ENCODE data around the gene SARS1. TPM values are rescaled to one million over a fixed set of nuclear protein-coding genes. Genes with fewer than 3 reads are reported as not detected.
"Not testable (repeated sequence)": the region's sequence is repeated elsewhere in the genome, so short reads cannot be mapped to it uniquely, and the experiment has no call there.

SARS1 gene
- total RNA-seq: 128 and 129 TPM in 2 replicates

- Mint-ChIP-seq H3K27me3 (ENCODE audit: low read depth) (peaks cover 3% of the 10 kb centered on the region), H3K27ac (peak within 1 kb of the TSS; percentile 89), H3K9me3 (no peaks in the 10 kb centered on the region), H3K4me3 (ENCODE audit: low read depth) (peak within 1 kb of the TSS; percentile 98), H3K4me1 (ENCODE audit: low read depth) (peaks cover 28% of the 10 kb centered on the region), H3K36me3 (ENCODE audit: low read depth) (peaks cover 39% of the 10 kb centered on the region)
- peak; percentile 86 for DNase-seq (ENCODE audit: low spot score)
- intact Hi-C loops (cut with micrococcal nuclease): loop anchor here (2.0 to 5.0 kb wide), 4 partner anchors 33 to 213 kb away; partner anchors contain the start of genes CELSR2, ELAPOR1, PSMA5 and SORT1
Measured at GRCh38 chr1:109213824-109214693, at the start of gene SARS1. Gene SARS1, plus strand, starts transcription at chr1:109213918. Its CDS starts 75 bp downstream, at chr1:109213993.

- peaks cover 25% of the 10 kb centered on the region for H3K27me3 Mint-ChIP-seq (ENCODE audit: low read depth)
- H3K9me3 Mint-ChIP-seq: no peaks in the 10 kb centered on the region
- intact Hi-C loops (cut with micrococcal nuclease): loop anchor here (5.0 kb wide), 1 partner anchor 207 kb away; no protein-coding TSS in a partner anchor
- no peak for DNase-seq (ENCODE audit: low spot score)
- no peak overlapping the region for H3K27ac Mint-ChIP-seq
- H3K36me3 Mint-ChIP-seq (ENCODE audit: low read depth): no peaks in the 10 kb centered on the region
- H3K4me1 Mint-ChIP-seq (ENCODE audit: low read depth): peaks cover 22% of the 10 kb centered on the region
- no peak overlapping the region for H3K4me3 Mint-ChIP-seq (ENCODE audit: low read depth)
Measured at GRCh38 chr1:109164538-109164937, 49.2 kb upstream of the SARS1 start.

- intact Hi-C loops (cut with micrococcal nuclease): no loop called here
- H3K4me3 Mint-ChIP-seq (ENCODE audit: low read depth): no peak overlapping the region
- no peak for DNase-seq (ENCODE audit: low spot score)
- peaks cover 18% of the 10 kb centered on the region for H3K4me1 Mint-ChIP-seq (ENCODE audit: low read depth)
- no peak overlapping the region for H3K27ac Mint-ChIP-seq
- peaks cover 12% of the 10 kb centered on the region for H3K27me3 Mint-ChIP-seq (ENCODE audit: low read depth)
- no peaks in the 10 kb centered on the region for H3K36me3 Mint-ChIP-seq (ENCODE audit: low read depth)
- H3K9me3 Mint-ChIP-seq: no peaks in the 10 kb centered on the region
Measured at GRCh38 chr1:109167001-109167506, 46.7 kb upstream of the SARS1 start.

GRCh38 chr1:109170035-109170764 is 43.5 kb upstream of the SARS1 start:
- Mint-ChIP-seq H3K4me3 (ENCODE audit: low read depth) (no peak overlapping the region), H3K36me3 (ENCODE audit: low read depth) (no peaks in the 10 kb centered on the region), H3K4me1 (ENCODE audit: low read depth) (peaks cover 3% of the 10 kb centered on the region), H3K27ac (no peak overlapping the region), H3K27me3 (ENCODE audit: low read depth) (peaks cover 3% of the 10 kb centered on the region), H3K9me3 (no peaks in the 10 kb centered on the region)
- intact Hi-C loops (cut with micrococcal nuclease): no loop called here
- no peak for DNase-seq (ENCODE audit: low spot score)

GRCh38 chr1:109171646-109172045 is 42.1 kb upstream of the SARS1 start:
- Mint-ChIP-seq H3K27ac (no peak overlapping the region), H3K36me3 (ENCODE audit: low read depth) (no peaks in the 10 kb centered on the region), H3K4me3 (ENCODE audit: low read depth) (no peak overlapping the region), H3K4me1 (ENCODE audit: low read depth) (peaks cover 3% of the 10 kb centered on the region), H3K9me3 (no peaks in the 10 kb centered on the region), H3K27me3 (ENCODE audit: low read depth) (peaks cover 3% of the 10 kb centered on the region)
- DNase-seq (ENCODE audit: low spot score): no peak
- intact Hi-C loops (cut with micrococcal nuclease): no loop called here

GRCh38 chr1:109176349-109176748 is 37.4 kb upstream of the SARS1 start:
- DNase-seq (ENCODE audit: low spot score); H3K36me3 Mint-ChIP-seq (ENCODE audit: low read depth); H3K27me3 Mint-ChIP-seq (ENCODE audit: low read depth); H3K27ac Mint-ChIP-seq; intact Hi-C loops (cut with micrococcal nuclease); H3K9me3 Mint-ChIP-seq; H3K4me1 Mint-ChIP-seq (ENCODE audit: low read depth); H3K4me3 Mint-ChIP-seq (ENCODE audit: low read depth): not testable (repeated sequence)

- H3K27me3 Mint-ChIP-seq (ENCODE audit: low read depth); intact Hi-C loops (cut with micrococcal nuclease); H3K4me3 Mint-ChIP-seq (ENCODE audit: low read depth); DNase-seq (ENCODE audit: low spot score); H3K9me3 Mint-ChIP-seq; H3K36me3 Mint-ChIP-seq (ENCODE audit: low read depth); H3K4me1 Mint-ChIP-seq (ENCODE audit: low read depth); H3K27ac Mint-ChIP-seq: not testable (repeated sequence)
Measured at GRCh38 chr1:109180715-109181084, 33.0 kb upstream of the SARS1 start.

- Mint-ChIP-seq H3K4me1 (ENCODE audit: low read depth) (no peaks in the 10 kb centered on the region), H3K27ac (no peak overlapping the region), H3K4me3 (ENCODE audit: low read depth) (no peak overlapping the region), H3K36me3 (ENCODE audit: low read depth) (no peaks in the 10 kb centered on the region), H3K9me3 (no peaks in the 10 kb centered on the region), H3K27me3 (ENCODE audit: low read depth) (peaks cover 3% of the 10 kb centered on the region)
- intact Hi-C loops (cut with micrococcal nuclease): no loop called here
- DNase-seq (ENCODE audit: low spot score): no peak
Measured at GRCh38 chr1:109181085-109181806, 32.5 kb upstream of the SARS1 start.

- no peaks in the 10 kb centered on the region for H3K4me1 Mint-ChIP-seq (ENCODE audit: low read depth)
- DNase-seq (ENCODE audit: low spot score): no peak
- no peaks in the 10 kb centered on the region for H3K9me3 Mint-ChIP-seq
- no peak overlapping the region for H3K4me3 Mint-ChIP-seq (ENCODE audit: low read depth)
- peaks cover 3% of the 10 kb centered on the region for H3K27me3 Mint-ChIP-seq (ENCODE audit: low read depth)
- H3K27ac Mint-ChIP-seq: no peak overlapping the region
- H3K36me3 Mint-ChIP-seq (ENCODE audit: low read depth): no peaks in the 10 kb centered on the region
- intact Hi-C loops (cut with micrococcal nuclease): no loop called here
Measured at GRCh38 chr1:109181807-109182163, 31.9 kb upstream of the SARS1 start.

- H3K36me3 Mint-ChIP-seq (ENCODE audit: low read depth): no peaks in the 10 kb centered on the region
- peaks cover 3% of the 10 kb centered on the region for H3K27me3 Mint-ChIP-seq (ENCODE audit: low read depth)
- intact Hi-C loops (cut with micrococcal nuclease): no loop called here
- H3K4me1 Mint-ChIP-seq (ENCODE audit: low read depth): no peaks in the 10 kb centered on the region
- H3K4me3 Mint-ChIP-seq (ENCODE audit: low read depth): no peak overlapping the region
- no peak for DNase-seq (ENCODE audit: low spot score)
- H3K27ac Mint-ChIP-seq: no peak overlapping the region
- H3K9me3 Mint-ChIP-seq: no peaks in the 10 kb centered on the region
Measured at GRCh38 chr1:109183058-109183738, 30.5 kb upstream of the SARS1 start.

- H3K27me3 Mint-ChIP-seq (ENCODE audit: low read depth): peaks cover 1% of the 10 kb centered on the region
- DNase-seq (ENCODE audit: low spot score): no peak
- no peak overlapping the region for H3K4me3 Mint-ChIP-seq (ENCODE audit: low read depth)
- intact Hi-C loops (cut with micrococcal nuclease): no loop called here
- H3K27ac Mint-ChIP-seq: no peak overlapping the region
- H3K4me1 Mint-ChIP-seq (ENCODE audit: low read depth): no peaks in the 10 kb centered on the region
- no peaks in the 10 kb centered on the region for H3K9me3 Mint-ChIP-seq
- H3K36me3 Mint-ChIP-seq (ENCODE audit: low read depth): no peaks in the 10 kb centered on the region
Measured at GRCh38 chr1:109184687-109185086, 29.0 kb upstream of the SARS1 start.

- no peak for DNase-seq (ENCODE audit: low spot score)
- Mint-ChIP-seq H3K27me3 (ENCODE audit: low read depth) (peaks cover 1% of the 10 kb centered on the region), H3K9me3 (no peaks in the 10 kb centered on the region), H3K27ac (no peak overlapping the region), H3K4me3 (ENCODE audit: low read depth) (no peak overlapping the region), H3K4me1 (ENCODE audit: low read depth) (no peaks in the 10 kb centered on the region), H3K36me3 (ENCODE audit: low read depth) (no peaks in the 10 kb centered on the region)
- intact Hi-C loops (cut with micrococcal nuclease): no loop called here
Measured at GRCh38 chr1:109185357-109185756, 28.4 kb upstream of the SARS1 start.

Data from activated T-helper 2 cell treated with anti-CD3 and anti-CD28 coated beads, Interferon-gamma antibody, Interleukin-2, Interleukin-4, amounts not matched to agents 10 μg/mL and 5 μg/mL and 100 μg/mL, durations not matched to agents 14 hours and 24 hours and 36 hours (primary cell).